Frontal cortex (tissue), 4 donors: ENCODE results near the gene COL23A1. TPM values are rescaled to one million over a fixed set of nuclear protein-coding genes. Genes with fewer than 3 reads are reported as not detected.

ENCODE experiments used
- DNase-seq, 2 donors: peaks; one replicate each; pipeline ENCODE4 v3.0.0; 2012; ENCODE audit warnings: low spot score in 2 of 2
- FAIRE-seq: peaks from 2 replicates; lab custom pipeline; 2012; peaks lifted over from hg19 to GRCh38; lab: Jason Lieb, UNC
- total RNA-seq: library from RNA; depleted of rRNA; stranded (reverse); fragments of >200 nt; gene quantifications from one replicate; pipeline ENCODE4 v1.2.3, GENCODE V29; 2014
- donor health status: control.
- donor health status: control.
- donor health status: control.

The COL23A1 gene
- total RNA-seq, 1 donor from 2014 or later: 0.82 TPM

DNA sequence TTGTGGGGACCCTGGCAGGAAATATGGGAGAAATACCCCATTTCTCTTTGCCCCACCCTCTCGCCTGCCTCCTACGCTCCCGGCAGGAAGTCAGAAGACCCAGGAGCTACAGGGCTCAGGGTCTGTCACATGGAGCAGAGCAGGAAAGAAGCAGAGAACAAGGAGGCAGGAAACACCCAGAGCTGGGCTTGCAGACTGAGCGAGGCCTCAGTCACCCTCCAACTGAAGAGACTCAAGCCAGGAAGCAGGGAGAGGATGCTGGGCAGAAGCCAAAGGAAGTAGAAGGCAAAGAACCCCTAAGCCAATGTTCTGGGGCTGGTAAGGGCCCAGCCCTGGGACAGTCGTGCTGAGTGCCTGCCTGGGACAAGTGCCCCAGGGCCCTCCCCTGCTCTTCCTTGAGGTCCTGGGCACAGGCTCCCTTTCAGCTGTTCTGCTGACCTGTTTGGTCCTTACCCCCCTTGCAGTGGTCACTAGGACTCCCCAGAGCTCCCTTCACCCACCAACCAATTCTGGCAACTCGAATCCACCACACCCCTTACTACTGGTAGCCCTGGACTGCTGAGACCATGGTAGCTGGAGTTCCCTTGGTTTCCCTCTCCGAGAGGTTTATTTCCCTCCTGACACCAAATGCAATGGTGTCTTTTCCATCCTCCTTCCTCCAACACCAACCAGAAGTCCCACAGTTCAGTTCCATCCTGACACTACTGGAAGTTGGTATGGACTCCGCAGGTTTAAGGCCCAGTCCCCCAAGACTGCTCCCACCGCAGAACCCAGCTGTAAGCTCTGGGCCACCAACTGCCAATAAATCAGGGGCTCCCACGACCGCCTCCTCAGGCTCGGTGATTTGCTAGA, 157.5 kb downstream of the COL23A1 start:
- FAIRE-seq: no peak
- no peak for DNase-seq

DNA sequence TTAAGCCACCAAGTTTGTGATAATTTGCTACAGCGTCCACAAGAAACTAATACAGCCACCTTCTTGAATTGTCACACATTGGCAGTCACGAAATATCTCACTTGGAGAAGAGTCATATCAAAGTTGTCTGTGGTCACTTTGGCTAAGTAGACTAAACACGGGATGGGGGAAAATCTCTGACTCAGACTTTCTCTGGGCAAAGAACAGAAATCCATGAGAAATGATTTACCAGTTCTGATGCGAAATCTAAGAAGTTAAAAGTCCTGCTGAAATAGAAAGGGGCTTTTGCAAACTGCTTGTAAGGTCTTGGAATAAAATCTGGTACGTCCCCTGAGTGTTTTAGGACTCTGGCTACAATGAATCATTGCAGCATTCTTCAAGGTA, 158.4 kb downstream of the COL23A1 start:
- DNase-seq: no peak
- no peak for FAIRE-seq

DNA sequence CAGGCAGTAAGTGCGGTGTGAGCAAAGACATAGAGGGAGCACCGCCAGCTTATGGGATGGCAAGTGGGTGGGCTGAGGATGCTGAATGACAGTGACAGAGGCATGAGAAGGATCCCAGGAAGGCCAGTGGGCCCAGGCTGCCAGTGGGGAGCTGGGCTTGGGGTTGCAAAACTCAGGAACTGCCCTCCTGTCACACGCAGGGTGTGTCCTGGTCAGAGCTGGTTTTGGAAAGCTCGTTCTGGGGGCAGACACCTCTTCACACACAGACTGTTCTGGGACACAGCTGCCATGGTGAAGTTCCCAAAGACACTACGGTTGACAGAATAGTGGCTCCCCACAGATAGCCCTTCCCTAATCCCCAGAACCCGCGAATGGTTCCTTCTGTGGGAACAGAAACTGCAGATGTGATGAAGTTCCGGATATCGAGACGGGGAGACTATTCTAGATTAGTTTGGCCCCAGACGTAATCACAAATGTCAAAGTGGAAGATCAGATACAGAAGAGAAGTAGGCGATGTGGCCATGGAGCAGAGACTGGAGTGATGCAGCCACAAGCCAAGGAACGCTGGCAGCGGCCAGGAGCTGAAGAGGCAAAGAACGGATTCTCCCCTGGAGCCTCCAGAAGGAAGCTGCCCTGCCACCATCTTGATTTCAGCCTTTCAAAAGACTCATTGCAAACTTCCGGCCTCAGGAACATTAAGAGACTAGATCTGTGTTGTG, 159.0 kb downstream of the COL23A1 start:
- no peak for DNase-seq
- no peak for FAIRE-seq

DNA sequence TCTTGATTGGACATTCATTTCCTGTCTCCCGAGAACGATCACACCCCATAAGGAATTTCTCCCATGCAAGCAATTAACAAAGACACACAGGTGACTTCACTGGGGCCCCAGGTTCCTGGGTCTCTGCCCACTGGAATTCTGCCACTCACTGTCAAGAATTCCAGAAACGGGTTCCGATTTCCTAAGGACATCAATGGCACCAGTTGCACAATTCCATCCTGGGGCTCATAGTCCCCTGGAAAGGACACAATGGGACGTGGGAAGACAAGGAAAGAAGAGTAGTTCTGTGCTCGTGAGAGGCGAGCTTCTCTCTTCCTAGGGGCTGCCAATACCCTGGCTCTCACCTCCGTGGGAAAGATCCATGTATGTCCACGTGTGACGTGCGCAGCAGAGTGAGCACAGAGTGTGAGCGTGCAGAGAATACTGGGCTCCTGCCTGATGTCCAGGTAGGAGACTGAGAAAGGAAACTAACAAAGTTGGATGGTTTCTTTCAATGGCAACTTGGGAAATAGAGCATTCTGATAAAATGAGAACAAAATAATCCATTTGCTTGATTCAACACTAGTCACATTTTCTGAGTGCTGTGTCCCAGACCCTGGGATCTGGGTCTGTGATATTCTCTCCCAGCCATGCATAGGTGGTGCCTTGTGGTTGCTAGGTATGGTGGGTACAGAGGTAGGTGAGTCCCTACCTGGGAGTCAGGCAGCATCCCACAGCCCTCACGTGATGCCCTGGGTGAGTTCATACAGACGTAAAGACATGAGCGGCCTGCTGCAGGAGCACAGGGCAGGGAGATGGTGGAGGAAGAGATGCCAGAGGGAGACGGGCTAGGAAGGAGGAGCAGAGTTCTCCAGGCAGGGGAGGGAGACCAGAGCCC, 159.8 kb downstream of the COL23A1 start:
- DNase-seq: no peak
- no peak for FAIRE-seq

DNA sequence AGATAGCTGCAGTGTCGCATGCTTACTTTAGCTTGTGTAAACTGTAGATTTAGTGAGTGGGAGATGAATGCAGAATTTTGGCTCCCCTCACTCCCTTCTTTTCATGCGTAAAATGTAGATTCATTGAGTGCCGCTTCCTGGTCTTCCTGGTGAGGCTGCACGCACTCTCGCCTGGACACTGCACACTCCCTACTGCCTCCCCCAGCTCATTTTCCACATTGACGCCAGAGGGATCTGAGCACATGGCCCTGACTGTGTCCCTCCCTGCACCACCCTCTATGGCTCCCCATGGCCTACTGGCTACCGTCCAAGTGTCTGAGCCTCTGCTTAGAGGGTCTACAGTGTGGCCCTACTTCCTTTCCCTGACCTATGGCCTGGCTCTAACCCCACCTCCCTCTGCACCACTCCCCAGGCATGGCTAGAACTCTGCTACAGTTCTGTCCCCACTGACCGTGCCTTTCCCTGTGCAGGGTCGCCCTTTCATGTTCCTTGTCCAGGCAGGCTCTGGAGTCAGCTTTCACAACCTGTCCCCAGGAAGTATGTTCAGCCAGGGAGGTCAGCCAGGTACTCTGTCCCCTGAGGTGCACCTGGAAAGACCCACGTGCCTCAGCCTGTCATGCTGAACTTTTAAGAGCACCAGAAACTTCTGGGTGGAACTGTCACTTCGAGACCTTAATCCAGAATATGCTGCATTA, 160.6 kb downstream of the COL23A1 start:
- no peak for DNase-seq

DNA sequence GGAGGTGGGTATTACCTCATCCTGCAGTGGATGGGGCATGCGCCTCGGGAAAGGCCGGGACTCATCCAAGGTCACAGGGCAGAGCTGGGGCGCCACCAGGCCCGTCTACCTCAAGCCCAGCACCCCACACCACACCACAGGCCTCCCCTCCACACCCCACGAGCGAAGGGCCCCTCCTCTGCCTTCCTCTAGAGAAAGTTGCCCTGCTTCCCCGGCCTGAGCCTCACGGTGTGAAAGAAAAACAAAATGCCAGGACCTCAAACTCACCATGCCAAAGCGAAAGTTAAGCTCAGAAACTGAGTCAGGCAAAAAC, 161.1 kb downstream of the COL23A1 start:
- no peak for DNase-seq
- FAIRE-seq: no peak

More for the DNA sequence above, 160.6 kb downstream of the COL23A1 start:
- FAIRE-seq: no peak

DNA sequence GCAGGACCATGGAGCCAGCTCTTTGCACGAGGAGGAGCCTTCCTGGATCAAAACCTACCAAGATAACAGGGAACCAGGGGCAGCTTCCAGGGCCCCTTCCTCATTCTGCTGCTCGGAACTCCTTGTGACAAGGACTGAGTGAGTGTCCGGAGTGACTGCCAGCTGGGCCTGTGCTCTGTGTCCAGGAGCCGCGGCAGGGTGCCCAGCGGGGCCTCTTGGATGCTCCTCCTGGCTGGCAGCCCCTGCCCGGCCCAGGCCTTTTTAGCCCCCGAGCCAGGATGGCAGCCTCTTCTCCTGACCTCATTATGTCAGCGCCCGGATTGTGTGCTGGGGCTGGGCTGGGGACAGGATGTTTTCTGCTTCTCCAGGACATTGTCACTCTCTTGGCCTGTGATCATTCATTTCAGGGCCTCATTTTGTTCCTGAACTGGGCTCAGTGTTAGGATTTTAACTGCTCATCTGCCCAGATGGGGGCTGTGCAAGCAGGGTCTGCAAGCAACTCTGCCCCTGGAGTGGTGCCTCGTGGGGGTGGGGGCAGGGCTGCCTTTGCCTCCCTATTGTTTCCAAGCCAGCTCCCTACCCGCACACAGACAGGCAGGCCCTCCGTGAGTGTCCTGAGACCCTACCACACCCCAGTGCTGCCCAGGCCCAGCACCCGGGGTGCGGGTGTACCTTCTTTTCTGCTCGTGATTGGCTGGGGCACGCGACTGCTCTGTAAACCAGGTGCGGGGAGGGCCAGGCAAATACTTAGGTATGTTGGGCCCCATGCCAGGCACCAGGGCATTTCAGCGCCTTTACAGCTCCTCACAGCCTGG, 161.6 kb downstream of the COL23A1 start:
- peak; percentile 36 to 58 for DNase-seq
- no peak for FAIRE-seq

DNA sequence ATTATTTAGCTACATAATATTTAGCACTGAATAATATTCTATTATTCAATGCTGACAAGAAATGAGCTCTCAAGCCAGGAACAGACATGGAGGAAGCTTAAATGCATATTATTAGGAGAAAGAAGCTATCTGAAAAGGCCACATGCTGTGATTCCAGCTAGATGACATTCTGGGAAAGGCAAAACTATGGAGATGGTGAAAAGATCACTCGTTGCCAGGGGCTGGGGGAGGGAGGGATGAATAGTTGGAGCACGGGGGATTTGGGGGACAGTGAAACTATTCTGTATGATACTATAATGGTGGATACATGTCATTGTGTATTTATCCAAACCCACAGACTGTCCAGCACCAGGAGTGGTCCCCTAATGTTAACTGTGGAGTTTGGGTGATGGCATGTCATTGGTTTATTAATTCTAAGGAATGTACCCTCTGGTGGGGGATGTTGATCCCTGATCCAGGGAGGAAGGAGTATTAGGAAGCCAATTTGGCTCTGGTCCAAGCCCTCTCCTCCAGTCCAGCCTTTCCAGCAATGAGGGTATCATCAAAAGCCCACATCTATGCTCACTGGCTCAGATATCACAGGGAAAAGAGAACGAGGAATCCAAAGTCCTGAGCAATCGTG, 162.5 kb downstream of the COL23A1 start:
- no peak for DNase-seq
- FAIRE-seq: no peak

DNA sequence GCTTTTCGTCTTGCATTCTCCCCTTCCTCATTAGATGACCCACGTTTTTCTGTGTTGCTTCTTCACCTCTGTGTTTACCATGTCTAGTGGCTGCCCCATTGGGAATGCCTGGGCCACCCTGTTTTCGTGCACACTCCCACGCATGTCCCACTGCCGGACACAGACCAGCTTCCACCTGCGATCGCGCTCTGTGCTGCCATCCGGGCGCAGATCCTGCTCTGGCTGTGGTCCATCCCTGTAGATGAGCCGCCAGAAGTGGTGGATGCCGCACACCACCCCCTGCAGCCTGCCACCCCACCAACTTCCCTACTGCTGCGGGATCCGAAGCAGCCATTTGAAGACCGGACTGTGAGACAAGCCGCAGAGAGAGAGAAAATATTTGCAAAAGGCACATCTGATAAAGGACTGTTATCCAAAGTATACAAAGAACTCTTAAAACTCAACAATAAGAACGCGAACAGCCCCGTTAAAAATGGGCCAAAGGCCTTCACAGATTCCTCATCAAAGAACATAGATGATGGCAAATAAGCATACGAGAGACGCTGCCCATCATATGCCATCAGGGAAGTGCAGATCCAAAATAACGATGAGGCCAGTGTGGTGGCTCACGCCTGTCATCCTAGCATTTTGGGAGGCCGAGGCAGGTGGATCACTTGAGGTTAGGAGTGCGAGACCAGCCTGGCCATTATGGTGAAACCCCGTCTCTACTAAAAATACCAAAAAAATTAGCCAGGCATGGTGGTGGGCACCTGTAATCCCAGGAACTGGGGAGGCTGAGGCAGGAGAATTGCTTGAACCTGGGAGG, 163.7 kb downstream of the COL23A1 start:
- DNase-seq: no peak

DNA sequence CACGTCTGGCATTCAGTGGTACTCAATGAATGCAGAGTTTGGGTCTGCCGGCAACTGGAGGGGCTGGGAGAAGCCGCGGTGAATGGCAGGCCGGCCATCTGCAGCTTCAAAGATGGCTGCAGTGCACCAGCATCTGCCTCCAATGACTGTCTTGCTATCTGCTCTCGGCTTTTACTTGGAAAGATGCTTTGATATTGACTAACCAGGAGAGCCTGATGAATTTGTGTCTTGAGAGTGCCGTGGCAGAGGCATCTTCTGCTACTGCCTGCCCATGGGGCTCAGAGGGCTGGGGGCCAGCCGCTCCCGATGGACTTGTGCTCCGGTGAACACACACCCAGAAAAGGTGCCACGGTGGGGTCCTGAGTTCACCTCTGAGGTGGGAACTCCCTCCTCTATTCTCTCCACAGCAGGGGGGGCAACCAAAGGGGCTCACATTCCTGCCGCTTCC, 164.5 kb downstream of the COL23A1 start:
- DNase-seq: no peak
- no peak for FAIRE-seq

More for the DNA sequence above, 163.7 kb downstream of the COL23A1 start:
- no peak for FAIRE-seq

DNA sequence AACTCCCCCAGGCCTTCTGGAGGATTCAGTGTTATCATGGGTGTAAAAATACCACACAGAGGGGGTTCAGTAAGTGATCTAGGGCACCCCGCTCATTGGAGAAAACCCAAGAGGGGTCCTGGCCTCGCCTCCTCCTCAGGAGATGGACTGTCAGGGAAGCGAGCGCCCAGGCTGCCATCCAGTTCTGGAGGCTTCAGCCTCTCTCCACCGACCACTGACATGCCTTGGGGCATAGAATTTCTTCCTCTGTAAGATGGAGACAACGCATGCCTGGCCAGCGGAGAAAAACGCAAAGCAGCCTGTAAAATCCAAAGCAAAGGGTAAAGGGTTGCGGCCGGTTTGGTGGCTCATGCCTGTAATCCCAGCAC, 165.4 kb downstream of the COL23A1 start:
- FAIRE-seq (no peak), DNase-seq (no peak)

DNA sequence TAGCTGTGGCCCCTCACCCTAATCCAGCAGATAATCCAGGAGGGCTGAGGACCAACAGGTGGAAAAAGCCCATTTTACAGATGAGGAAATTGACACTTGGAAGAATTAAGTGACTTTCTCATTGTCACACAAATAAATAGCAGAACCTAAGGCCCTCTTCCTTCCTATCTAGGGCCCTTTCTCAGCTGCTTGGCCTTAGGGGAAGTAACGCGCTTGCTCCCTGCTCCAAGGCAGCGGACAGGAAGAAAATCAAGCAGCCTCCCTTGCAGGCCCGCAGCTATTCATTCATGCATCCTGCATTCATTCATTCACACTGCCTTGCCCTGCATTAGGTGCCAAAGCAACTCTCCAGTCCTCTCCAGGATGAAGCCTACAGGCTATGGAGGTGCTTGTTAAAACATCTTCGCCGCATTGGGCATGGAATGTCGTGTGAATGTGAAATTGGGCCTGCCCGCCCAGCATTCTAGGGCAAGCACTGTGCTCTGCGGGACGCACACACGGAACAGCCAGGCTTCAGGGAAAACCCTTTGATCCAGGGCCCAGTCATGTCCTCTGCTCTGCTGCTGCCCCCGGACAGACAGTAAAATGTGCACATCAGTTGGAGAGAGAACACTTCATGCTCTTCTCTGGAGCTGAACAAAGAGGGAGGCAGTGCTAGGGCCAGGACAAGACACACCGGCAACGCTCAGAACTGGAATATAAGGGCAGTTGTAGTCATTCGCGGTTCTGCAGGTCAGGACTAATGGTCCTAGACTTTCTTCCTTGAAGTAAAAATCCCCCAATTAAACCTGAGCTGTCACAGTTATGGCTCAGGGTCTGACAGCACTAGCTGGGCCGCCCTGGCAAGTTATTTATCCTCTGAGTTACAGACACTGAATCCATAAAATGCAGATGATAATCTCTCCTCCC, 166.0 kb downstream of the COL23A1 start:
- FAIRE-seq: no peak
- DNase-seq: no peak

DNA sequence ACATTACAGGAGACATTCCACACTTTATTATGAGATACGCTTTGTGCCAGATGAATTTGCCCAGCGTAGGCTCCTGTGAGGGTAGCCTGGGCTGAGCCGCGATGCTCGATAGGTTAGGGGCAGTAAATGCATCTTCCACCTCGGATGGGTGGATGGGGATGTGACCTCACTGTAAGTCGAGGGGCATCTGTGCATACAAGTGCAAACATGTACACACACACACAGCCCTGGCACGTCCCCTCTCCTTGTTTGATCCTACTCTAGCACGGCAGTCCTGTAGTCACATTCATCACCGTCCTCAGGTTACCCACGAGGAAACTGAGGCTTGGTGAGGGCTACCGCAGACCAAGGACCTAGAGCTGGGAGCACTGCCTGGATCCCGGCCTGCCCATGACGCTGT, 166.8 kb downstream of the COL23A1 start:
- no peak for DNase-seq
- FAIRE-seq: no peak

DNA sequence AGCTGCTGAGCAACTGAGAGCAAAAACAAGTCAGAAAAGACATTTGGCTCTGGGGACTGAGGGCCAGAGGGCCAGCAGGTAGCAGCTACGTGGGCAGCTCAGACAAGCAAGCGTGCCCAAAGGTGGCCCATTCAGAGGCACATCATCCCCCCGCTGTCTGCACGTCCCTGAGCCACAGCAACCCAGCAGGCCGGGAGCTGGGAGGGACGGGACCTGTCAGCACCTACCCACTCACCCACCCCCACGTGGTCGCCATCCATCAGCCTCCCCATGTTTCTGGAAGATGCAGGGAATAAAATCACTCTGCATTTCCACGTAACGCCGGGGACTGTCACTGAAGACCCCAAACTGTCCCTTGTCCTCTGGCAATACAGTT, 167.8 kb downstream of the COL23A1 start:
- FAIRE-seq (no peak), DNase-seq (no peak)

DNA sequence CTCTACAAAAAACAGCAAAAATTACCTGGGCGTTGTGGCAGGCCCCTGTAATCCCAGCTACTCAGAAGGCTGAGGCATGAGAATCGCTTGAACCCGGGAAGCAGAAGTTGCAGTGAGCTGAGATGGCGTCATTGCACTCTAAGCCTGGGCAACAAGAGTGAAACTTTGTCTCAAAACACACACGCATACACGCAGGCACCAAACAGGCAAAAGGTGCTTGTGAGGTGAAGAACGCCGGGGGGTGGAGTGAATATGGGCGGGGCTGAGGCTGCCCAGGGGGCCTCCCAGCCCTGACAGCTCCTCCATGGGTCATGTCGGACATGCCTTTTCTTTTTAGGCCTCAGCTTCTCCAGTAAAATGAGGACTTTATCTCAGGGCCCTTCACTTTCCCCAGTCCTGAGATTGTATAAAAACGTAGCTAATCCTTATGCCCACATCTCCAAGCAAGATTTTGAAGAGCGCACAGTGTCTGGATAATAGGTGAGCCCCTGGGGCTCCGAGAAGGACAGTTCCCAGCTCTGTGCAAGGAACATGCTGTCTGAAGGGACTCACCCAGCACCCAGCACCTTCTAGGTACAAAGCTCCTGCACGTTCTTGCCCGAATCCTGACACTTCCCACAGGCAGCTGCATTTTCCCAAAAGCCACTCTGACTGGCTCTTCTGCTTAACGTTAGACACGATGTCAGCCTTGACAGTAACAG, 168.3 kb downstream of the COL23A1 start:
- FAIRE-seq (no peak), DNase-seq (no peak)

DNA sequence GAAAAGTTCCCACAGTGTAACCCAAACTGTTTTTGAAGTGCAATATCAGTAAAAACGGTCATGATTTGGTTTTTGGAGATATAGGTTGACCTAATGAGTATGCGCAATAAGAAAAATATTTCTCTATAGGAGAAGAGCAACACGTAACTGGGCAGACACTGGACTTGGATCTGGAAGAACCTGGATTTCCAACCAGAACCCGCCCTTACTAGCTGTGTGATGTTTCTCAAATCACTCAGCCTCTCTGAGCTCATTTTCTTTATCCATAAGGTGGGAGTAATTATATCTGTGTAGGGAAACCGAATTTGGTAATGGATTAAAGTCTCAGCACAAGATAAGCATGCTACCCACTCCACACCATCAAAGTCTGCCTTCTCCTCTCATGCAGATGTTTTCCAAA, 169.1 kb downstream of the COL23A1 start:
- no peak for DNase-seq
- FAIRE-seq: no peak
